GM19438 (cell line): ENCODE results near the gene IP6K3.

Source experiments
- ATAC-seq: cut with Tn5 transposase; IDR thresholded peaks from one replicate; pipeline ENCODE4 v1.9.1; 2021; ENCODE audit warnings: low read depth; ENCODE audit not compliant: unreplicated experiment

Gene IP6K3

DNA sequence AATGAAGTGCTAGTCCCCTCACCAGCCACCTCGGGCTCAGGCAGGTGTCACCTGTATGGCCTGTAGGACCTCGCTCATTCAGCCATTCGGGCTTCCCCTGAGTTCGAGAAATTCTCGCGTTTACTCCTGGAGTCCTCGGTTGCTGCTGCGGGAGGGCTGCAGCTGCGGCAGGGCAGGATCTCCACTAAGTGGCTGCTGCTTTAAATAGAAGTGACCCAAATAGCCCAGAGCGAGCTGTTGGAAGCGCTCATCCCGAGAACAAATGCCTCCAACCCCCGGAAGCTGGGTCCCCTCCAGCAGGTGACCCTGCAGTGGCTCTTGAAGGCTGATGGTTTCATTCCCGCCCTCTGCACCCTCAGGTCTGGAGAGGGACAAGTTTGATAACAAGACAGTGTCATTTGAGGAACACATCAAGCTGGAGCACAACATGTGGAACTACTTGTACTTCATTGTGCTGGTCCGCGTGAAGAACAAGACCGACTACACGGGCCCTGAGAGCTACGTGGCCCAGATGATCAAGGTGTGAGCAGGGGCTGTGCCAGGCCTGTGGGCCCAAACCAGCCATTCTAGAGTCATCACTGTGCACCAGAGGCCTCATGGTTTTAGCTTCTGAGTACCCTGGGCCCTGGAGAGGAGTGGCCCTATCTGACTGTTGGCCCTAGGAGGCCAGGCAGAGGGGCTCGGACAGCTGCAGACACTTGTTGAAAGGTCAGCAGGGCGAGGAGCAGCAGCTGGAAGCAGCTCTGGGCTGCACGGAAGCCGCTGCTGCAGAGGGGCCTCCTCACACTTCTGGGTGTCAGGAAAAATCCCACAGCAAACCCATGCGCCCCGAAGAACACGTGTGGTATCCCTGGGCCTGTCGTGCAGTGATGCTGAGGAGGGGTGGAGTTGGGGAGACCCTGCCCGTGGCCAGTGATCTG, 53.3 kb downstream of the IP6K3 start:
- no peak for ATAC-seq

DNA sequence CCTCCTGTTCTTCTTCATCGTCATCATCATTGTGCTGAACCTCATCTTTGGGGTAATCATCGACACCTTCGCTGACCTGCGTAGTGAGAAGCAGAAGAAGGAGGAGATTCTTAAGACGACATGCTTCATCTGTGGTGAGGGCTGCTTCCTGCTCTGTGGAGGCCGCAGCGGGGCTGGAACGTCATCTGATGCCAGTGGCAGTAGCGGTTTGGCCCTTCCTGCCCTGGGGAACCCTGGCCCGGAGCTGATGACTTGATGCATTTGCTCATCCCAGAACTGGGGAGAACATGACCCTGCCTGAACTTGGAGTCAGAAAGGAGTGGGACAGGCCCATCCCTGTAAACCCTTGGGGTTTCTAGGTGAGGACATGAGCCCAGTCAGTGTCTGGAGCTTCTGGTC, 53.9 kb downstream of the IP6K3 start:
- ATAC-seq: no peak

DNA sequence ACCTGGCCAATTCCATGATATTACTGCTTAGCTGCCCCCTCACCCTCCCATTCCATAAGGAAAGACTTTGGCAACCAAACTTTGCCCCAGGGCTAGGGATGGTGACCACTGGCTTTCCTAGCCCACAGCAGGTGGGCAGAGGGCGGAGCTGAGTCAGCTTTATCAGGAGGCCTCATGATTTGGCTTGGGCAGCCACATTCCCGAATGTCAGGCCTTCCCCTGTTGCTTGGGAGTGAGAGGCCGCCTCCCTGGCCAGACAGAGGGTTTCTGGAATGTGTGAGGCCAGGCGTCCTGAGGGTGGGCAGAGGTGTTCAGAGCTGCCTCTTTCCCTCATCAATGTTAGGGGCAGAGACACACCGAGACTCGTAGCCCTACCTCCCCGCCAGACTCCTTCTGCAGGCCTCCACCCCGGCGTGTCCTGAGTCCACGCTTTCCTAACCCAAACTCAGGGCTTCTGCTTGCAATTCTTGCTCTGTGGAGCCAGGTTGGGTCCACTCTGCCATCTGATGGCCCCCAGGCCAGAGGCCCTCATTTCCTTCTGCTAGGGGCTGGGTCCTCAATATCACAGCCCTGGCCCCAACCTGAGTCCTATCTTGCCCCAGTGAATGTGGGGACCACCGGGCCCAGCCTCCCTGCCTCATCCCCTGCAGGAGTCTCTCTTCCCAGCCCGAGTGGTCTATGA, 54.5 kb downstream of the IP6K3 start:
- no peak for ATAC-seq

DNA sequence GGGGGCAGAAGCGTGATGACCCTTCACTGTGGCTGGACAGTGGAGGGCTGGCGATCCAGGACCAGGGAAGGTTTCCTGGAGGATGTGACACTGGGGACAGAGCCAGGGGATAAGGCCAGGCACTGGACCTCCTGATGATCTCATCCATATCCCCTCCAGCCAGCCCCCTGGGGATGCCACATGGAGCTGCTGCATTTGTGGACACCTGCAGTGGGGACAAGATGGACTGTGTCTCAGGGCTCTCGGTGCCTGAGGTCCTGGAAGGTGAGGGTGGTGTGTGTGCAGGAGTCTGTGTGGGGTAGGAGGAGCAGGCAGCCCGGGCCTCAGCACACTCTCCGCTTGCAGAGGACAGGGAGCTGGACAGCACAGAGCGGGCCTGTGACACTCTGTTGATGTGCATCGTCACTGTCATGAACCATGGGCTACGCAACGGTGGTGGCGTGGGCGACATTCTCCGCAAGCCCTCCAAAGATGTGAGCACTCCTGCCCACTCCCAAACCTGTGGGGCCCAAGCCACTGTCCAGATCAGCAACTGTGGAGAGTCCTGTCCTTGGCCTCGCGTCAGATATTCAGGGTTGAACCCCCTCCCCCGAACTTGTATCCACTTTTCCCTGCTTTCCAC, 55.1 kb downstream of the IP6K3 start:
- ATAC-seq: no peak

DNA sequence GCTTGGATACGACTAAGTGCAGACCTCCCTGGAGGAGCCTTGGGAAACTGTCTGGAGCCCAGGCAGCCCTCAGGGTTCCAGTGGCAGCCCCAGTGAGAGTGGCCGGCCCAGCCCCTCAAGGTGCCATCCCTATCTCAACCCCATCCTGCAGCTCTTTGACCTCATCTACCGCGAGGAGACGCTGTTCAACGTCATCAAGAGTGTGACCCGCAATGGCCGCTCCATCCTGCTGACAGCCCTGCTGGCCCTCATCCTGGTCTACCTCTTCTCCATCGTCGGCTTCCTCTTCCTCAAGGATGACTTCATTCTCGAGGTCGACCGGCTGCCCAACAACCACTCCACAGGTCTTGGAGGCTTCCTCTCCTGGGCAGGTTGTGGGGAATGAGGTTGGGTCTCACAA, 55.9 kb downstream of the IP6K3 start:
- ATAC-seq: no peak

DNA sequence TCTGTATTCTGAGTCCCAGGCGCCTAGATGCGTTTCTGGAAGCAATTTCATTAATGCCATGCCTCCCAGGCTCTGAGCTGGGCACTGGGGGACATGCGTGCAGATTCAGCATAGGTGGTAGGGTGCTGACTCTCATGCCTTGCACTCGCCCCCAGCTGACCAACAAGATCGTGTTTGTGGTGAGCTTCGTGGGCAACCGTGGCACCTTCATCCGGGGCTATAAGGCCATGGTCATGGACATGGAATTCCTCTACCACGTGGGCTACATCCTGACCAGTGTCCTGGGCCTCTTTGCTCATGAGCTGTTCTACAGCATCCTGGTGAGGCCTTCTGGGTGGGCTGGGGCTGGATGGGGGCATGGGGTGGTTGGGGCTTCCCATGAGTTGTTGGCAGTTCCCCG, 56.8 kb downstream of the IP6K3 start:
- ATAC-seq: no peak

DNA sequence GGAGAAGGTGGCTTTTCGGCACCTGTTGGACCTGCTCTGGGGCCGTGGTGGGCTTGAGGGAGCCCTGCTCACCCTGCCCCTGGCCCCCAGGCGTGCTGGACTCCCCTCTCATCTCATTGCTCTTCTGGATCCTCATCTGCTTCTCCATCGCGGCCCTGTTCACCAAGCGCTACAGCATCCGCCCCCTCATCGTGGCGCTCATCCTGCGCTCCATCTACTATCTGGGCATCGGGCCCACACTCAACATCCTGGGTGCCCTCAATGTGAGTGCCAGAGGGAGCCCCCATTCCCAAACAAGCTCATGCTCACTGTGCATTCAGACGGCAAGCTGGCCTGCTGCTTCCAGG, 57.6 kb downstream of the IP6K3 start:
- ATAC-seq: no peak

DNA sequence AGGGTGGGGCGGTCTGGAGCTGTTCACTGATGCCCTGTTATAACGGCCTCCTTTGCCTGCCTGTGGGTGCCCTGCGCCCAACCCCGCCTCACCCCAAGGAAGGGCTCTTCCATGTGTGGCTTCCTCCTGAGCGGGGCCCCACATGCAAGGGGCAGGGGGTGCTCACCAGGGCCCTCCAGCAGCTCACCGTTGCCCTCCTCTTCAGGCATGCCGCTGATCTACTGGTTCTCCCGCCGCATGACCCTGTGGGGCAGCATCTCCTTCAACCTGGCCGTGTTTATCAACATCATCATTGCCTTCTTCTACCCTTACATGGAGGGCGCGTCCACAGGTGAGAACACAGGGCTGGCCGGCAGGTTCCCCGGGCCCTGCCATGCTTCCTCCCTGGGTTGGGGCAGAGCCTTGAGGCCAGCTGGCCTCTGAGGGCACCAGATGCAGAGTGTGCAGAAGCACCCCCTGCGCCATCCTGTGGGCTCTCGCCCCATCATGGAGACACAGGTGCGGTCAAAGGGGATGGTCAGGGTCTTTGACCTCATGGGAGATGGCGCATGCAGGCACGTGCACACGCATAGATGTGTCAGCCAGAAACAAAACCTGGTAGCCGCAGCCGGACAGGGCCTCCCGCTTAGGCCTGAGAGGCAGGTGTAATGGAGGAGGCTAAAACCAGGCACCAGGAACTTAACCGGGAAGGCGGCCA, 58.1 kb downstream of the IP6K3 start:
- ATAC-seq: no peak

DNA sequence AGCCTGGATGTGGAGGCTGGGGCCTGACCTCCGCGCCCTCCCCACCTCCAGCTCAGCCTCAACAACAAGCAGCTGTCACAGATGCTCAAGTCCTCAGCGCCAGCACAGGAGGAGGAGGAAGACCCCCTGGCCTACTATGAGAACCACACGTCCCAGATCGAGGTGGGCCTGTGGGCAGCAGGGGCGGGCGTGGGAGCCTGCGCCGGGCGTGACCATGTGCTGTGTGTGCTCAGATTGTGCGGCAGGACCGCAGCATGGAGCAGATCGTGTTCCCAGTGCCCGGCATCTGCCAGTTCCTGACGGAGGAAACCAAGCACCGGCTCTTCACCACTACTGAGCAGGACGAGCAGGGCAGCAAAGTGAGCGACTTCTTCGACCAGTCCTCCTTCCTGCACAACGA, 58.7 kb downstream of the IP6K3 start:
- no peak for ATAC-seq

DNA sequence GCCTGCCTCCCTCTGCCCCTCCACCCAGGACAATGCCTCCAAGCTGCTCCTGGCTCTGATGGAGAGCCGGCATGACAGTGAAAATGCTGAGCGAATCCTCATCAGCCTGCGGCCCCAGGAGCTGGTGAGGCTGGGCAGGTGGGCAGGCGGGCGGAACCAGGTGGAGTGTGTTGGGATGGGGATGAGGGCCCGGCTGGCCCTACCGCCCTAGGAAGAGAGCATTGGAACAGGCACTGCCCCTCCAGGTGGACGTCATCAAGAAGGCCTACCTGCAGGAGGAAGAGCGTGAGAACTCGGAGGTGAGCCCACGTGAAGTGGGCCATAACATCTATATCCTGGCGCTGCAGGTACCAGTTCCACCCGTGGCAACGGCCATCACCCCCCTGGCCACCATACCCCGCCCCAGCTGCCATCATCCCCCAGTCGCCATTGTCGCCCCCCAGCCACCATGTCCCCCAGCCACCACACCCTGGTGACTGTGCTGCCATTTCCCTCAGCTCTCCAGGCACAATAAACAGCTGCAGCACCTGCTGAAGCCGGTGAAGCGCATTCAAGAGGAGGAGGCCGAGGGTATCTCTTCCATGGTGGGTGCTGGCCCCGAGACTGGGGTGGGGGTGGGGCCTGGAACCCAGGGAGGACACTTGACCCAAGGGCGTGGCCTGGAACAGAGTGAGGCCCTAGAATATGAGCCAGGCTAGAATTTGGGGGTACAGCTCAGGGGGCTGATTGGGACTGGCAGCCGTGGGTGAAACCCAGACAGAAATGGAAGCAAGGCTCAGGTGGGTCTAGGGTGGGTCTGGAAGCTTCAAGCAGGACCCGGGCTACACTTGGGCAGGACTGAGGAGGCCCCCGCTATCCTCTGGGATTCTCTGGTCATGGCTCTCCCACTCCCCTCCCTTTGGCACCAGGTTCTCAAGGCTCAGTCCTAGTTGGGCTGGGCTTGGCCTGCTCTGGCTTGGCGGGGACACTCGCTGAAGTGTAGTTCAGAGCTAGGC, 59.4 kb downstream of the IP6K3 start:
- no peak for ATAC-seq

DNA sequence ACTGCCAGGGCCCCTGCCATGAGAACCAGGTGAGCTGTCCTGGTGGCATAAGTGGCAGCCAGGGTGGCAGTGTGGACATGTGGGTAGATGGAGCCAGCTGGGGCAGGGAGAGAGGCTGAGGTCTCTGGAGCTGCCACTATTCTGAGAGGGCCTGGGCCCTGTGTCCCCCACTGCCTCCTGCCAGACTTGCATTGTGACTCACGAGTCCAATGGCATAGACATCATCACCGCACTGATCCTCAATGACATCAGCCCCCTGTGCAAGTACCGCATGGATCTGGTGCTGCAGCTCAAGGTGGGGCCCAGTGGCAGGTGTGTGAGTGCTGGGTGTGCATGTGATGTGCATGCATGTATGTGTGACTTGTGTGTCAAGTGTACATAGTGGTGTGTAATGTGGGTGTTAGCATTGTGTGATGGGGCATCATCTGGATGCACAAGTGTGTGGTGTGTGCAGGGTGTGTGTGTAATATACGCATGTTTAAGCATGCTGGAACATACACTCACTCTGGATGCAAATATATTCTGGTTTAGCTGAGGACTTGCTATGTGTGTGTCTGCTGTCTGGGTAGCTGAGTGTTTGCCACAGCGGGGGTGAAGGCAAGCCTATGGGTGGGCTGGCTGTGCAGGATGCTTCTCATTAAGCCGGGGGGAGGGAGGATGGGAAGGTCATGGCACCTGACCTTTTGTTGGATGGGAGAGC, 60.3 kb downstream of the IP6K3 start:
- ATAC-seq: no peak

DNA sequence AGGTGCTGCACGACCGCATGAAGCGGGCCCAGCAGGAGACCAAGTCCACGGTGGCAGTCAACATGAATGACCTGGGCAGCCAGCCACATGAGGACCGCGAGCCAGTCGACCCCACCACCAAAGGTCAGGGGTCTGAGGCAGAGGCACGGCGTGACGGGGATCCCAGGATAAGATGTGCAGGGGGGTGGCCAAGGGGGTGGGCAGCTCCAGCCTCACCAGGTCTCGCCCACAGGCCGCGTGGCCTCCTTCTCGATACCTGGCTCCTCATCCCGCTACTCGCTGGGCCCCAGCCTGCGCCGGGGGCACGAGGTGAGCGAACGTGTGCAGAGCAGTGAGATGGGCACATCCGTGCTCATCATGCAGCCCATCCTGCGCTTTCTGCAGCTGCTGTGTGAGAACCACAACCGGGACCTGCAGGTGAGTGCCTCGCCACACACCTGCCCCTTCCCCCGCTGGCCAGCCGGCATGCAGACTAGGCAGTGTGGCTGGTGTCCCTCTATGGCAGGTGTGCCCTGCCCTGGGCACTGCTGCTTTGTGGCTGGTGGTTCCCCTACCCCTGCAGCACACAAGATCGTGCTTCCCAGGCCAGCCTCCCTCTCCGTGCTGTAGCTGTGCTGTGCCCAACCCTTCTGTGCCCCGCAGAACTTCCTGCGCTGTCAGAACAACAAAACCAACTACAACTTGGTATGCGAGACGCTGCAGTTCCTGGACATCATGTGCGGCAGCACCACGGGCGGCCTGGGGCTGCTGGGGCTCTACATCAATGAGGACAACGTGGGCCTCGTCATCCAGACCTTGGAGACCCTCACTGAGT, 61.1 kb downstream of the IP6K3 start:
- no peak for ATAC-seq

DNA sequence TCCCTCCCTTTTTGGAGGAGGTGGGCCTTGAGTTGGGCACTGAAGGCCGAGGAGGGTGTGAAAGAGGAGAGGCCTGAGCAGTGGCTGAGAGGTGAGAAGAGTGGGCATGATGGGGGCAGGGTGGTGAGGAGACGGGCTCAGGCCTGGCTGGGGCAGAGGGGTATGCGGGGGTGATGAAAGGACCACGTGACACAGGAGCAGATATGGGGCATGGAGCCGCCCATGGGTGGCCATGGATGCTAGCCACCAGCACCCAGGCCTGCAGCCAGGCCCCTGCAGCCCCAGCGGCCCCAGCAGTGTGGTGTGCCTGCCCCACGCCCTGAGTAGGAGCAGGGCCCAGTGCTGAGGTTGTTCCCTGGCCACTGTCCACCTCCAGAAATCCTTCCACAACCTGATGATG, 61.7 kb downstream of the IP6K3 start:
- ATAC-seq: no peak

DNA sequence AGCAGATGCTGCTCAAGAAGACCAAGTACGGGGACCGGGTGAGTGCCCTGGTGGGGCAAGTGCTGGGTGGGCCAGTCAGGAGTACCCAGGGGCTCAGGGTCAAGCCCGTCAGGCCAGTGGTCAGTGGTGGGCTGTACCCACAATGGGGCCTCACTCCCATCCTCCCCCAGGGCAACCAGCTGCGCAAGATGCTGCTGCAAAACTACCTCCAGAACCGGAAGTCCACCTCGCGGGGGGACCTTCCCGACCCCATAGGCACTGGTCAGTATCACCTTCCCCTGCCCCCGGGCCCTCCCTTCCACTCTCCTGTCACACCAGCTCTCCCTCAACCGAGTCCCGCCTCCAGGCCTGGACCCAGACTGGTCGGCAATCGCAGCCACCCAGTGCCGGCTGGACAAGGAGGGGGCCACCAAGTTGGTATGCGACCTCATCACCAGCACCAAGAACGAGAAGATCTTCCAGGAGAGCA, 62.2 kb downstream of the IP6K3 start:
- no peak for ATAC-seq

DNA sequence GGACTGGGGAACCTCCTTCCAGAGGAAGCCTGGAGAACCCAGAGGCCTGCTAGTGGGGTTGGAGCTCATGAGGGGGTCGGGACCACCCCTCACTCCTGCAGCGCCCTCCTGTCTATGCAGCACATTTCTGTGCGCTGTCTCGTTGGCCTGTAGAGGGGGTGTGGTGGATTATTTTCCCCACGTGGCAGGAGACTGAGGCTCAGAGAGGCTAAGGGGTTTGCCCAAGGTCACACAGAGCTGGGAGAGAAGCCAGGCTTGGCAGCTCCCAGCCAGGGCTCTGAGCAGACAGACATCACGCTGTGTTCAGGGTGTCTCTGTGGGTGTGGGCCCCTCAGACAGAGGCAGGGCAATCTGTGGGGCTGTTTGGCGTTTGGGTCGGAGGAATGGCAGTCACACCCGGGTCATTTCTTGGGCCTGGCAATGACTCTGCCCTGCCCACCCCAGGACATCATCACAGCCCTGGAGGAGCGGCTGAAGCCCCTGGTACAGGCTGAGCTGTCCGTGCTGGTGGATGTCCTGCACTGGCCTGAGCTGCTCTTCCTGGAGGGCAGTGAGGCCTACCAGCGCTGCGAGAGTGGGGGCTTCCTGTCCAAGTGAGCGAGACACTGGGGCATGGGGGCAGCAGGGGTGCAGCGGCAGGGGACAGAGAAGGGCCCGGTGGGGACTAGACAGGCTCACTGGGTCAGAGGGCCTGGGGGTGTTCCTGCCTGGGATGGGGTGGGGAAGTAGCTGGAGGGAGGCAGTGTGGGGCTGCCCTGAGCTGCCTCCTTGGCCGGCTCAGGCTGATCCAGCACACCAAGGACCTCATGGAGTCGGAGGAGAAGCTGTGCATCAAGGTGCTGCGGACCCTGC, 62.9 kb downstream of the IP6K3 start:
- no peak for ATAC-seq

DNA sequence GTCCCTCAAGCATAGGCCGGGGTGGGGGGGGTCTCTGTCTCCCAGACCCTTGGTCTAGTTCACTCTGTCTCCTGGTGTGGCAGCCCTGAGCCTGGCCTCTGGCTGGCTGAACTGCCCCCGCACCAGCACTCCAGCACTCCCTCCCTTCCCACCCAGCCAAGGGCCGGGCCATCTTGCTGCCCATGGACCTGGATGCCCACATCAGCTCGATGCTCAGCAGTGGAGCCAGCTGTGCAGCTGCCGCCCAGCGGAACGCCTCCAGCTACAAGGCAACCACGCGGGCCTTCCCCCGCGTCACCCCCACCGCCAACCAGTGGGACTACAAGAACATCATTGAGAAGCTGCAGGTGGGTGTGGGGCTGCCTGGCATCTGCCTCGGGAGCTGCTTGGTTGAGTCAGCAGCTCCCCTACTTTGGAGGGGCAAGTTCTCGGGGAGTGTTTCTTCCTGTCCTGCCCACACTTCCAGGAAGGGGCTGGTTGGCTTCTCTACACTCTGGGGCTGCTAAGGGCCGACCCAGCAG, 63.6 kb downstream of the IP6K3 start:
- ATAC-seq: no peak

DNA sequence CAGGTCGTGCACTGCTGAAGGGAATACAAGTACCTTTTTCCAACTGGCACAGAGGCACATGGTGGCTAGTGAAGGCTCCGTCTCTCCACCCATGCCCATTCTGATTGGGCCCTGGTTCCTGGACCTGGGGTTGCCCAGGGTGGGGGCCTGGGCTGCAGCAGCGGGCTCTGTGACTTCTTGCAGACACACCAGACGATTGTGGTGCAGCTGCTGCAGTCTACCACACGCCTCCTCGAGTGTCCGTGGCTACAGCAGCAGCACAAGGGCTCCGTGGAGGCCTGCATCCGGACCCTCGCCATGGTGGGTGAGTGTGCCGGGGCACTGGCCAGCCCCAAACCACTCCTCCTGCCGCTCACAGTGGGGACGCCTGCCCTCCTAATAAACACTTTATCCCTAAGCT, 64.4 kb downstream of the IP6K3 start:
- ATAC-seq: no peak
